ENCODE results near the gene AOC2. TPM values are rescaled to one million over a fixed set of nuclear protein-coding genes. Genes with fewer than 3 reads are reported as not detected.

AOC2 gene
- total and polyA plus RNA-seq, 2 of the 8 experiments (the other 6 are each of a cell fraction or from before 2014, with no cell fraction given), result 4.2 to 4.7 TPM

GRCh38 chr17:42853968-42854790, 9.8 kb downstream of the AOC2 start:
- H3K4me3 ChIP-seq (ENCODE audit: extremely low read depth in 1 of 4, insufficient read depth in 2 of 4, low read depth in 3 of 4, low read length in 4 of 4), result no peak overlapping the region
- no peaks in the 10 kb centered on the region; a peak in 1 of 8 replicates for H3K36me3 ChIP-seq (ENCODE audit: control insufficient read depth in 2 of 4, insufficient read depth in 4 of 4, low read length in 3 of 4)
- H2BK15ac ChIP-seq (ENCODE audit: low read length), result no peak overlapping the region
- FAIRE-seq, result no peak
- CTCF ChIA-PET (ENCODE audit: partially characterized antibody), result interaction anchor here (0.7 to 6.8 kb wide), 5 partner anchors 9 to 84 kb away, joined by 3 to 55 read pairs (median 4); partner anchors contain the start of gene AOC2
- H4K5ac ChIP-seq (ENCODE audit: insufficient read length, low read depth, low read length), result no peak overlapping the region
- H2BK12ac ChIP-seq (ENCODE audit: low read depth, low read length), result no peak overlapping the region
- H2AFZ ChIP-seq (ENCODE audit: low read length), result no peak overlapping the region
- H3K18ac ChIP-seq (ENCODE audit: extremely low read depth, low read length), result no peak overlapping the region
- no peaks in the 10 kb centered on the region for H3K23me2 ChIP-seq (ENCODE audit: low read depth, low read length)
- H3K79me2 ChIP-seq (ENCODE audit: control insufficient read depth in 1 of 2, insufficient read depth in 2 of 2, low read length in 2 of 2), result no peaks in the 10 kb centered on the region
- 87% methylated on average over 15 of the region's 15 CpGs; no CpG with 5 or more reads in 1 of the 2 experiments for WGBS, 2 experiments (ENCODE audit: extremely low coverage in 1 of 2, insufficient coverage in 1 of 2, insufficient read length in 1 of 2, insufficient replicate concordance in 2 of 2, low coverage in 1 of 2, low lambda C conversion rate in 2 of 2, missing lambda C conversion rate in 1 of 2)
- no peaks in the 10 kb centered on the region for H3K27me3 ChIP-seq (replicated peaks in 1 of 4; ENCODE audit: control insufficient read depth in 3 of 4, extremely low read depth in 1 of 4, insufficient read depth in 3 of 4, low read length in 3 of 4)
- no peak overlapping the region for H4K8ac ChIP-seq (ENCODE audit: extremely low read depth, insufficient read depth, low read length)
- H2BK20ac ChIP-seq (ENCODE audit: low read length), result no peak overlapping the region
- no peaks in the 10 kb centered on the region; a peak in 1 of 7 replicates for H3K4me1 ChIP-seq (replicated peaks in 1 of 4; ENCODE audit: control insufficient read depth in 3 of 4, insufficient read depth in 4 of 4, low read length in 3 of 4)
- H4K20me1 ChIP-seq (replicated peaks in 1 of 2; ENCODE audit: control insufficient read depth in 1 of 2, insufficient read depth in 2 of 2, low read length in 2 of 2), result peaks cover 0 to 2% of the 10 kb centered on the region in 2 experiments
- no peak overlapping the region for H3K4me2 ChIP-seq (ENCODE audit: insufficient read depth in 1 of 2, low read depth in 2 of 2, low read length in 2 of 2)
- no peaks in the 10 kb centered on the region for H3K9me3 ChIP-seq (ENCODE audit: insufficient read depth in 2 of 2, low read depth in 1 of 2, low read length in 1 of 2)
- no peak overlapping the region for H3K56ac ChIP-seq (replicated peaks; ENCODE audit: insufficient read length, low read depth, low read length)
- H2BK5ac ChIP-seq (ENCODE audit: low read depth, low read length), result no peak overlapping the region
- no peak for DNase-seq (ENCODE audit: low read depth in 1 of 2, low spot score in 2 of 2)
- POLR2A ChIA-PET (ENCODE audit: partially characterized antibody), result interaction anchor here (2.7 kb wide), 1 partner anchor 9 kb away, joined by 19 read pairs; the partner anchor contains the start of gene AOC2
- no peak overlapping the region for H3K9ac ChIP-seq (replicated peaks in 1 of 4; ENCODE audit: extremely low read depth in 1 of 4, low read depth in 3 of 4, low read length in 3 of 4)
- no peak overlapping the region for H4K91ac ChIP-seq (replicated peaks; ENCODE audit: insufficient read length, low read length)
- no peak overlapping the region for H2BK120ac ChIP-seq (replicated peaks; ENCODE audit: low read depth, low read length)
- no peak overlapping the region for H2AK5ac ChIP-seq (ENCODE audit: low read depth, low read length)
- H3K14ac ChIP-seq (ENCODE audit: insufficient read length), result no peak overlapping the region
- H3K4ac ChIP-seq (replicated peaks; ENCODE audit: insufficient read length, low read depth, low read length), result no peak overlapping the region
- no peak overlapping the region for H3K23ac ChIP-seq (ENCODE audit: insufficient read length)
- no peaks in the 10 kb centered on the region; the same call in 1 of the 2 replicates for H3K79me1 ChIP-seq (ENCODE audit: low read depth, low read length)
- H3K27ac ChIP-seq (ENCODE audit: low read depth, low read length), result no peak overlapping the region
- TF ChIP-seq NRF1 (IDR thresholded peaks at IDR 0.05; ENCODE audit: low read depth, low read length), result no peak
- TF ChIP-seq CBX8 (IDR thresholded peaks at IDR 0.05; ENCODE audit: borderline replicate concordance, low read depth, low read length), result no peak
- no peak for TF ChIP-seq MAFK (IDR thresholded peaks at IDR 0.05; ENCODE audit: low read depth, low read length)
- no peak for TF ChIP-seq PHF8 (conservative IDR thresholded peaks at IDR 0.05; ENCODE audit: low read depth, low read length)
- no peak for TF ChIP-seq TCF12 (IDR thresholded peaks at IDR 0.05; ENCODE audit: low read depth, low read length)
- TF ChIP-seq KDM1A (IDR thresholded peaks at IDR 0.05; ENCODE audit: borderline replicate concordance, low read length), result no peak
- TF ChIP-seq MAX (IDR thresholded peaks at IDR 0.05), result no peak
- TF ChIP-seq CHD2 (IDR thresholded peaks at IDR 0.05; ENCODE audit: low read length), result no peak
- no peak for TF ChIP-seq HDAC6 (IDR thresholded peaks at IDR 0.05; ENCODE audit: low read depth, low read length)
- TF ChIP-seq EP300 (IDR thresholded peaks at IDR 0.05; ENCODE audit: borderline replicate concordance in 1 of 2, low read depth in 2 of 2, low read length in 2 of 2), result no peak
- no peak for TF ChIP-seq RBBP5 (IDR thresholded peaks at IDR 0.05; ENCODE audit: borderline replicate concordance, low read depth, low read length)
